Chondrocyte (in vitro differentiated cells): ENCODE data around the gene ABHD16B. TPM values are rescaled to one million over a fixed set of nuclear protein-coding genes. Genes with fewer than 3 reads are reported as not detected.

Experiments
- DNase-seq: peaks from one replicate; pipeline ENCODE4 v3.0.0; 2021; ENCODE audit warnings: mixed read lengths, low spot score
- H3K27ac Mint-ChIP-seq: one replicate; pipeline ENCODE4 v1.8.0; 2021; ENCODE audit warnings: mild to moderate bottlenecking, moderate library complexity, mixed read lengths; ENCODE audit not compliant: unreplicated experiment
- H3K27me3 Mint-ChIP-seq: 2 replicates; pipeline ENCODE4 v1.8.0; 2021; ENCODE audit warnings: low read depth, mixed read lengths
- H3K36me3 Mint-ChIP-seq: 2 replicates; pipeline ENCODE4 v1.8.0; 2021; ENCODE audit warnings: low read depth, mixed read lengths
- H3K4me1 Mint-ChIP-seq: 2 replicates; pipeline ENCODE4 v1.8.0; 2021; ENCODE audit warnings: low read depth, mild to moderate bottlenecking, mixed read lengths
- H3K4me3 Mint-ChIP-seq: one replicate; pipeline ENCODE4 v1.8.0; 2021; ENCODE audit warnings: mild to moderate bottlenecking, moderate library complexity, mixed read lengths; ENCODE audit not compliant: unreplicated experiment
- H3K9me3 Mint-ChIP-seq: 2 replicates; pipeline ENCODE4 v1.8.0; 2021; ENCODE audit warnings: low read depth, mixed read lengths
- CTCF ChIP-seq: fragments of 200-600 bp; sonication (generic); IDR thresholded peaks from 2 replicates; pipeline ENCODE4 v1.5.0; 2021; ENCODE audit warnings: antibody characterized with exemption, mild to moderate bottlenecking, moderate library complexity
- total RNA-seq: library from RNA; stranded (reverse); gene quantifications from 3 replicates; pipeline ENCODE4 v1.2.1, GENCODE V29; 2021

The ABHD16B gene
- total RNA-seq, 1 donor from 2014 or later, result not detected

- TF ChIP-seq CTCF, result no peak
- DNase-seq, result no peak
- Mint-ChIP-seq H3K36me3 (no peaks in the 10 kb centered on the region), H3K9me3 (no peaks in the 10 kb centered on the region), H3K4me1 (peaks cover 19% of the 10 kb centered on the region), H3K4me3 (no peak overlapping the region), H3K27ac (peak overlapping the region; percentile 63), H3K27me3 (no peaks in the 10 kb centered on the region)
Measured at GRCh38 chr20:63854069-63854765, 7.1 kb upstream of the ABHD16B start.

GRCh38 chr20:63854766-63855362 is 6.4 kb upstream of the ABHD16B start:
- Mint-ChIP-seq H3K9me3 (no peaks in the 10 kb centered on the region), H3K4me3 (peak overlapping the region; percentile 6), H3K4me1 (peaks cover 24% of the 10 kb centered on the region), H3K27me3 (no peaks in the 10 kb centered on the region), H3K27ac (no peak overlapping the region), H3K36me3 (no peaks in the 10 kb centered on the region)
- DNase-seq, result no peak
- TF ChIP-seq CTCF, result no peak

- Mint-ChIP-seq H3K9me3 (no peaks in the 10 kb centered on the region), H3K27me3 (no peaks in the 10 kb centered on the region), H3K4me3 (peak overlapping the region; percentile 6), H3K27ac (no peak overlapping the region), H3K36me3 (peaks cover under 1% of the 10 kb centered on the region), H3K4me1 (peaks cover 24% of the 10 kb centered on the region)
- no peak for TF ChIP-seq CTCF
- DNase-seq, result no peak
Measured at GRCh38 chr20:63855363-63856097, 5.8 kb upstream of the ABHD16B start.

- no peak for TF ChIP-seq CTCF
- Mint-ChIP-seq H3K9me3 (no peaks in the 10 kb centered on the region), H3K4me3 (no peak overlapping the region), H3K27me3 (no peaks in the 10 kb centered on the region), H3K27ac (no peak overlapping the region), H3K36me3 (peaks cover 2% of the 10 kb centered on the region), H3K4me1 (peaks cover 24% of the 10 kb centered on the region)
- no peak for DNase-seq
Measured at GRCh38 chr20:63856098-63856511, 5.2 kb upstream of the ABHD16B start.

GRCh38 chr20:63857764-63858392 is 3.4 kb upstream of the ABHD16B start:
- peaks cover 2% of the 10 kb centered on the region for H3K36me3 Mint-ChIP-seq
- no peak for DNase-seq
- H3K4me1 Mint-ChIP-seq, result peaks cover 21% of the 10 kb centered on the region
- no peak overlapping the region for H3K27ac Mint-ChIP-seq
- no peak for TF ChIP-seq CTCF
- H3K4me3 Mint-ChIP-seq, result no peak overlapping the region
- H3K9me3 Mint-ChIP-seq, result no peaks in the 10 kb centered on the region
- H3K27me3 Mint-ChIP-seq, result no peaks in the 10 kb centered on the region
